ENCODE measurements around the gene GLIS1. TPM values are rescaled to one million over a fixed set of nuclear protein-coding genes. Genes with fewer than 3 reads are reported as not detected.

Gene GLIS1
- total RNA-seq, 1 donor, result 1.6 TPM

- DNase-seq (ENCODE audit: low read depth), result no peak
- no peak overlapping the region for H3K4me3 ChIP-seq (ENCODE audit: low read depth, low read length)
- no peak for TF ChIP-seq CTCF (IDR thresholded peaks at IDR 0.05; ENCODE audit: insufficient read depth, low read length)
Measured at GRCh38 chr1:53467391-53467790, 271.6 kb downstream of the GLIS1 start.

GRCh38 chr1:53465023-53465957 lies 273.7 kb downstream of the GLIS1 start:
- TF ChIP-seq CTCF (IDR thresholded peaks at IDR 0.05; ENCODE audit: insufficient read depth, low read length), result no peak
- no peak for DNase-seq (ENCODE audit: low read depth)
- H3K4me3 ChIP-seq (ENCODE audit: low read depth, low read length), result no peak overlapping the region

- no peak for DNase-seq (ENCODE audit: low read depth)
- TF ChIP-seq CTCF (IDR thresholded peaks at IDR 0.05; ENCODE audit: insufficient read depth, low read length), result no peak
- no peak overlapping the region for H3K4me3 ChIP-seq (ENCODE audit: low read depth, low read length)
Measured at GRCh38 chr1:53463961-53464899, 274.7 kb downstream of the GLIS1 start.

- no peak for TF ChIP-seq CTCF (IDR thresholded peaks at IDR 0.05; ENCODE audit: insufficient read depth, low read length)
- H3K4me3 ChIP-seq (ENCODE audit: low read depth, low read length), result no peak overlapping the region
- no peak for DNase-seq (ENCODE audit: low read depth)
Measured at GRCh38 chr1:53462769-53463501, 276.0 kb downstream of the GLIS1 start.

- DNase-seq (ENCODE audit: low read depth), result no peak
- TF ChIP-seq CTCF (IDR thresholded peaks at IDR 0.05; ENCODE audit: insufficient read depth, low read length), result no peak
- no peak overlapping the region for H3K4me3 ChIP-seq (ENCODE audit: low read depth, low read length)
Measured at GRCh38 chr1:53462193-53462592, 276.8 kb downstream of the GLIS1 start.
